Esophagus squamous epithelium (tissue), 4 donors: ENCODE data around the gene MBD3.

ENCODE experiments used
- POLR2A ChIP-seq, 4 donors: fragments of 450-650 bp; IDR thresholded peaks; one replicate each; pipeline ENCODE4 v1.6.1; 2017; ENCODE audit warnings: antibody characterized with exemption in 4 of 4, mild to moderate bottlenecking in 4 of 4, moderate library complexity in 3 of 4
- TF ChIP-seq, protein P1 (sequence below), 6 experiments: fragments of 450-650 bp in 4 of 6; fragments of 200-600 bp in 2 of 6; sonication (generic) in 2 of 6; IDR thresholded peaks; one replicate each; pipeline ENCODE4 v1.5.1; 2016 to 2019; ENCODE audit warnings: antibody characterized with exemption in 6 of 6, mild to moderate bottlenecking in 4 of 6, moderate library complexity in 4 of 6

GRCh38 chr19:1524972-1525325, 67.7 kb downstream of the MBD3 start:
- TF ChIP-seq, protein P1, sequence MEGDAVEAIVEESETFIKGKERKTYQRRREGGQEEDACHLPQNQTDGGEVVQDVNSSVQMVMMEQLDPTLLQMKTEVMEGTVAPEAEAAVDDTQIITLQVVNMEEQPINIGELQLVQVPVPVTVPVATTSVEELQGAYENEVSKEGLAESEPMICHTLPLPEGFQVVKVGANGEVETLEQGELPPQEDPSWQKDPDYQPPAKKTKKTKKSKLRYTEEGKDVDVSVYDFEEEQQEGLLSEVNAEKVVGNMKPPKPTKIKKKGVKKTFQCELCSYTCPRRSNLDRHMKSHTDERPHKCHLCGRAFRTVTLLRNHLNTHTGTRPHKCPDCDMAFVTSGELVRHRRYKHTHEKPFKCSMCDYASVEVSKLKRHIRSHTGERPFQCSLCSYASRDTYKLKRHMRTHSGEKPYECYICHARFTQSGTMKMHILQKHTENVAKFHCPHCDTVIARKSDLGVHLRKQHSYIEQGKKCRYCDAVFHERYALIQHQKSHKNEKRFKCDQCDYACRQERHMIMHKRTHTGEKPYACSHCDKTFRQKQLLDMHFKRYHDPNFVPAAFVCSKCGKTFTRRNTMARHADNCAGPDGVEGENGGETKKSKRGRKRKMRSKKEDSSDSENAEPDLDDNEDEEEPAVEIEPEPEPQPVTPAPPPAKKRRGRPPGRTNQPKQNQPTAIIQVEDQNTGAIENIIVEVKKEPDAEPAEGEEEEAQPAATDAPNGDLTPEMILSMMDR (IDR thresholded peaks at IDR 0.05): no peak
- no peak for TF ChIP-seq POLR2A (IDR thresholded peaks at IDR 0.05)
